GM06990 (cell line): ENCODE results near the gene TRIM37.
A peak's percentile ranks its signal among the peaks of the same experiment; 100 is the strongest.
"Not testable (repeated sequence)": the region's sequence is repeated elsewhere in the genome, so short reads cannot be mapped to it uniquely, and the experiment has no call there.

Source experiments
- DNase-seq: peaks from one replicate; pipeline ENCODE4 v3.0.0-alpha.2; 2011; ENCODE audit not compliant: insufficient read length; ENCODE audit errors: extremely low read depth
- H3K27me3 ChIP-seq: replicated peaks from 2 replicates; pipeline ENCODE4 v1.6.0; 2011; ENCODE audit warnings: low read length; ENCODE audit not compliant: control insufficient read depth, insufficient read depth
- H3K36me3 ChIP-seq: 2 replicates; pipeline ENCODE4 v1.5.1; 2011; ENCODE audit warnings: low read length; ENCODE audit not compliant: control insufficient read depth, insufficient read depth
- H3K4me3 ChIP-seq: replicated peaks from 2 replicates; pipeline ENCODE4 v1.5.1; 2011; ENCODE audit warnings: low read depth, mild to moderate bottlenecking, control low read depth, low read length
- CTCF ChIP-seq: IDR thresholded peaks from 2 replicates; pipeline ENCODE4 v1.5.1; 2011; ENCODE audit warnings: low read length, control low read depth, mild to moderate bottlenecking, inconsistent platforms; ENCODE audit not compliant: insufficient read depth, poor library complexity, severe bottlenecking

Gene TRIM37

GRCh38 chr17:58965221-58965620 lies 141.5 kb downstream of the TRIM37 start:
- no peak overlapping the region for H3K4me3 ChIP-seq

GRCh38 chr17:58960068-58960467 lies 146.6 kb downstream of the TRIM37 start:
- peak; percentile 28 for TF ChIP-seq CTCF
- DNase-seq, result peak; percentile 20
- no peak overlapping the region for H3K4me3 ChIP-seq
- H3K36me3 ChIP-seq, result no peaks in the 10 kb centered on the region
- no peaks in the 10 kb centered on the region for H3K27me3 ChIP-seq

More at GRCh38 chr17:58965221-58965620, 141.5 kb downstream of the TRIM37 start:
- Histone ChIP-seq H3K27me3 (no peaks in the 10 kb centered on the region), H3K36me3 (no peaks in the 10 kb centered on the region)
- DNase-seq, result no peak
- TF ChIP-seq CTCF, result no peak

GRCh38 chr17:58957725-58958073 lies 149.0 kb downstream of the TRIM37 start:
- H3K36me3 ChIP-seq, DNase-seq: not testable (repeated sequence)

GRCh38 chr17:58956997-58957724 lies 149.5 kb downstream of the TRIM37 start:
- no peak overlapping the region for H3K4me3 ChIP-seq
- DNase-seq, result no peak
- H3K36me3 ChIP-seq, result no peaks in the 10 kb centered on the region
- no peak for TF ChIP-seq CTCF
- H3K27me3 ChIP-seq, result no peaks in the 10 kb centered on the region

More at GRCh38 chr17:58957725-58958073, 149.0 kb downstream of the TRIM37 start:
- not testable (repeated sequence) for H3K27me3 ChIP-seq, H3K4me3 ChIP-seq

GRCh38 chr17:58954358-58954757 lies 152.3 kb downstream of the TRIM37 start:
- not testable (repeated sequence) for DNase-seq

GRCh38 chr17:58947824-58948223 lies 158.9 kb downstream of the TRIM37 start:
- no peak for TF ChIP-seq CTCF
- no peak for DNase-seq
- H3K4me3 ChIP-seq, result no peak overlapping the region
- H3K36me3 ChIP-seq, result no peaks in the 10 kb centered on the region
- H3K27me3 ChIP-seq, result no peaks in the 10 kb centered on the region

More at GRCh38 chr17:58954358-58954757, 152.3 kb downstream of the TRIM37 start:
- not testable (repeated sequence) for H3K27me3 ChIP-seq, H3K4me3 ChIP-seq, H3K36me3 ChIP-seq

- no peak for TF ChIP-seq CTCF
- peak; percentile 13 for DNase-seq
- H3K36me3 ChIP-seq, result no peaks in the 10 kb centered on the region
Measured at GRCh38 chr17:58947411-58947810, 159.3 kb downstream of the TRIM37 start.

More at GRCh38 chr17:58947411-58947810, 159.3 kb downstream of the TRIM37 start:
- H3K27me3 ChIP-seq, result no peaks in the 10 kb centered on the region
- H3K4me3 ChIP-seq, result no peak overlapping the region
